GM12878 (cell line): ENCODE data around the gene EFNA4. TPM values are rescaled to one million over a fixed set of nuclear protein-coding genes. Genes with fewer than 3 reads are reported as not detected.

Experiments used
- ATAC-seq: fragments of 200-7000 bp; cut with Tn5 transposase; 3 replicates; pipeline ENCODE4 v1.9.1; 2020; ENCODE audit warnings: mild to moderate bottlenecking, moderate library complexity
- BruUV-seq: library from RNA; stranded (reverse); fragments of 400-500 nt; replicated peaks from 2 replicates; lab custom pipeline; 2021; lab: Mats Ljungman, UMichigan
- CTCF ChIA-PET: fragments of 300-600 bp; sonication (Branson Sonifier 250); formaldehyde crosslinking; extraction: SDS; loops from one replicate; lab custom pipeline; 2021; ENCODE audit warnings: inconsistent platforms; lab: Yijun Ruan, JAX
- POLR2A ChIA-PET: fragments of 350-600 bp; formaldehyde crosslinking; extraction: SDS; loops from one replicate; lab custom pipeline; 2021; ENCODE audit warnings: inconsistent platforms; lab: Charles Lee
- RAD21 ChIA-PET: fragments of 300-600 bp; sonication (Branson Sonifier 250); formaldehyde crosslinking; loops from one replicate; lab custom pipeline; 2023; ENCODE audit warnings: antibody characterized with exemption; ENCODE audit not compliant: unreplicated experiment; lab: Charles Lee
- SMC1A ChIA-PET: fragments of 300-600 bp; sonication (Branson Sonifier 250); formaldehyde crosslinking; loops from one replicate; lab custom pipeline; 2023; ENCODE audit not compliant: unreplicated experiment, uncharacterized antibody; lab: Charles Lee
- DNase-seq: peaks from one replicate; pipeline ENCODE4 v3.0.0-alpha.2; 2011; ENCODE audit warnings: low read depth, low spot score
- FAIRE-seq: peaks from 3 replicates; lab custom pipeline; 2011; peaks lifted over from hg19 to GRCh38; lab: Jason Lieb, UNC
- H2AFZ ChIP-seq: 2 replicates; pipeline ENCODE4 v1.6.0; 2011; ENCODE audit warnings: low read depth, low read length, control low read depth; ENCODE audit not compliant: control insufficient read depth
- H3K27ac ChIP-seq: 2 replicates; pipeline ENCODE4 v1.5.1; 2011; ENCODE audit warnings: control low read depth; ENCODE audit not compliant: control insufficient read depth, insufficient read depth
- H3K27me3 ChIP-seq, 2 experiments: replicated peaks in 1 of 2; 2 replicates each; pipeline versions ENCODE4 v1.6.0 to v1.6.1; 2011; ENCODE audit warnings: low read length in 1 of 2; ENCODE audit not compliant: control insufficient read depth in 2 of 2, insufficient read depth in 2 of 2
- H3K36me3 ChIP-seq, 2 experiments: 2 replicates each; pipeline ENCODE4 v1.5.1; 2011; ENCODE audit warnings: low read length in 1 of 2; ENCODE audit not compliant: control insufficient read depth in 2 of 2, insufficient read depth in 2 of 2
- H3K4me1 ChIP-seq: 2 replicates; pipeline ENCODE4 v1.6.1; 2011; ENCODE audit warnings: mild to moderate bottlenecking, low read length, moderate library complexity, mixed read lengths; ENCODE audit not compliant: control insufficient read depth, insufficient read depth
- H3K4me2 ChIP-seq: 2 replicates; pipeline ENCODE4 v1.6.0; 2011; ENCODE audit warnings: control low read depth; ENCODE audit not compliant: control insufficient read depth, insufficient read depth
- H3K4me3 ChIP-seq: fragments of 200-600 bp; sonication (generic); 2 replicates; pipeline ENCODE4 v1.5.1; 2016
- H3K79me2 ChIP-seq: 2 replicates; pipeline ENCODE4 v1.6.0; 2011; ENCODE audit warnings: low read length; ENCODE audit not compliant: control insufficient read depth, insufficient read depth
- H3K9ac ChIP-seq: 2 replicates; pipeline ENCODE4 v1.8.0; 2011; ENCODE audit warnings: low read length, control low read depth, mixed read lengths; ENCODE audit not compliant: control insufficient read depth, insufficient read depth
- H3K9me3 ChIP-seq: replicated peaks from 3 replicates; pipeline ENCODE4 v1.5.1; 2011; ENCODE audit warnings: mild to moderate bottlenecking, low read length; ENCODE audit not compliant: control insufficient read depth, insufficient read depth
- H4K20me1 ChIP-seq: 2 replicates; pipeline ENCODE4 v1.6.0; 2011; ENCODE audit not compliant: control insufficient read depth, insufficient read depth
- IKZF1 ChIP-seq: fragments of 450-650 bp; conservative IDR thresholded peaks from 2 replicates; pipeline ENCODE4 v1.6.1; 2017; ENCODE audit warnings: antibody characterized with exemption, mild to moderate bottlenecking
- PML ChIP-seq: IDR thresholded peaks from 2 replicates; pipeline ENCODE4 v1.6.1; 2012; ENCODE audit warnings: low read length, inconsistent platforms
- WGBS: methylation state at CpG from one replicate; pipeline ENCODE4 v1.1.6; 2016; ENCODE audit warnings: low lambda C conversion rate; ENCODE audit not compliant: insufficient replicate concordance, insufficient coverage; ENCODE audit errors: missing lambda C conversion rate; 5-methylcytosine and 5-hydroxymethylcytosine counted together
- in situ Hi-C: fragments of 300-500 bp; cut with MboI; formaldehyde crosslinking; loops from 9 replicates; pipeline ENCODE4 v1.14.3; 2018; ENCODE audit warnings: mixed read lengths
- intact Hi-C: fragments of 100-400 bp; cut with micrococcal nuclease; formaldehyde crosslinking; loops from one replicate; pipeline ENCODE4 v1.14.2; 2022; ENCODE audit not compliant: unreplicated experiment
- polyA plus RNA-seq, 11 experiments: library from polyadenylated mRNA; depleted of rRNA in 4 of 11; unstranded in 6 of 11; stranded (reverse) in 5 of 11; fragments of >200 nt; fragmentation: Nextera tagmentation in 4 of 11; fragmentation: Illumina TruSeq in 1 of 11; extraction: Ambion mirVana in 4 of 11; extraction: Trizol in 1 of 11; gene quantifications; 1 replicate in 1 of 11; 2 replicates in 10 of 11; pipeline versions ENCODE4 v1.2.1 to v1.2.3, GENCODE V29; 2011 to 2016; ENCODE audit warnings: inconsistent platforms in 2 of 11, missing spikeins in 2 of 11, low read depth in 1 of 11
- total RNA-seq, 4 experiments: library from RNA; depleted of rRNA in 3 of 4; stranded (reverse); fragments of >200 nt in 3 of 4; fragmentation: Illumina TruSeq in 1 of 4; extraction: Trizol in 1 of 4; gene quantifications; 2 replicates each; pipeline versions ENCODE4 v1.2.1 to v1.2.3, GENCODE V29; 2013 to 2021
- TF ChIP-seq, protein P1 (sequence below): fragments of 150-350 bp; IDR thresholded peaks from 2 replicates; pipeline ENCODE4 v1.6.1; 2016; ENCODE audit warnings: low read depth, low read length
- TF ChIP-seq, protein P2 (sequence below), 3 experiments: IDR thresholded peaks in 2 of 3; conservative IDR thresholded peaks in 1 of 3; 2 replicates each; pipeline ENCODE4 v1.5.1; 2011; ENCODE audit warnings: low read depth in 3 of 3, low read length in 3 of 3, mild to moderate bottlenecking in 3 of 3, control low read depth in 2 of 3, moderate library complexity in 2 of 3, inconsistent platforms in 1 of 3, mixed read lengths in 1 of 3; ENCODE audit not compliant: control insufficient read depth in 2 of 3, insufficient read depth in 1 of 3; ENCODE audit errors: extremely low read depth in 1 of 3

The EFNA4 gene
- total and polyA plus RNA-seq, 10 of the 15 experiments (the other 5 are each of a cell fraction or from before 2014, with no cell fraction given): 0.52 to 14.1 (median 4.8) TPM

DNA sequence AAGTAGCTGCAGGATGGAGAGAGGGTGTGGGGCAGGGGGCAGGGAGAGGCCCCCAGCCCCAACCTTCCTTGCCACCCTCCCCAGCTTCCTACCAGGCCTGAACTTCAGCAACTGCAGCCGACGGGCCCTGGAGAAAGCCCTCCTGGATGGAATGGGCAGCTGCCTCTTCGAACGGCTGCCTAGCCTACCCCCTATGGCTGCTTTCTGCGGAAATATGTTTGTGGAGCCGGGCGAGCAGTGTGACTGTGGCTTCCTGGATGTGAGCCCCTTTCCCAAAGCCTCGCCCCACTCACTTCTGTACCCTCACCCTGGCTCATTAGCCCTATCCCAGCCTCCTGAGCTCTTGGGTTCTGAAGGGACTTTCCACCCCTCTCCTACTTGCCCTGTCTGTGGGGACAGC, 6.4 kb upstream of the EFNA4 start (continued):
- TF ChIP-seq, protein P1, sequence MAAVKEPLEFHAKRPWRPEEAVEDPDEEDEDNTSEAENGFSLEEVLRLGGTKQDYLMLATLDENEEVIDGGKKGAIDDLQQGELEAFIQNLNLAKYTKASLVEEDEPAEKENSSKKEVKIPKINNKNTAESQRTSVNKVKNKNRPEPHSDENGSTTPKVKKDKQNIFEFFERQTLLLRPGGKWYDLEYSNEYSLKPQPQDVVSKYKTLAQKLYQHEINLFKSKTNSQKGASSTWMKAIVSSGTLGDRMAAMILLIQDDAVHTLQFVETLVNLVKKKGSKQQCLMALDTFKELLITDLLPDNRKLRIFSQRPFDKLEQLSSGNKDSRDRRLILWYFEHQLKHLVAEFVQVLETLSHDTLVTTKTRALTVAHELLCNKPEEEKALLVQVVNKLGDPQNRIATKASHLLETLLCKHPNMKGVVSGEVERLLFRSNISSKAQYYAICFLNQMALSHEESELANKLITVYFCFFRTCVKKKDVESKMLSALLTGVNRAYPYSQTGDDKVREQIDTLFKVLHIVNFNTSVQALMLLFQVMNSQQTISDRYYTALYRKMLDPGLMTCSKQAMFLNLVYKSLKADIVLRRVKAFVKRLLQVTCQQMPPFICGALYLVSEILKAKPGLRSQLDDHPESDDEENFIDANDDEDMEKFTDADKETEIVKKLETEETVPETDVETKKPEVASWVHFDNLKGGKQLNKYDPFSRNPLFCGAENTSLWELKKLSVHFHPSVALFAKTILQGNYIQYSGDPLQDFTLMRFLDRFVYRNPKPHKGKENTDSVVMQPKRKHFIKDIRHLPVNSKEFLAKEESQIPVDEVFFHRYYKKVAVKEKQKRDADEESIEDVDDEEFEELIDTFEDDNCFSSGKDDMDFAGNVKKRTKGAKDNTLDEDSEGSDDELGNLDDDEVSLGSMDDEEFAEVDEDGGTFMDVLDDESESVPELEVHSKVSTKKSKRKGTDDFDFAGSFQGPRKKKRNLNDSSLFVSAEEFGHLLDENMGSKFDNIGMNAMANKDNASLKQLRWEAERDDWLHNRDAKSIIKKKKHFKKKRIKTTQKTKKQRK: no peak
- no peak for TF ChIP-seq IKZF1

DNA sequence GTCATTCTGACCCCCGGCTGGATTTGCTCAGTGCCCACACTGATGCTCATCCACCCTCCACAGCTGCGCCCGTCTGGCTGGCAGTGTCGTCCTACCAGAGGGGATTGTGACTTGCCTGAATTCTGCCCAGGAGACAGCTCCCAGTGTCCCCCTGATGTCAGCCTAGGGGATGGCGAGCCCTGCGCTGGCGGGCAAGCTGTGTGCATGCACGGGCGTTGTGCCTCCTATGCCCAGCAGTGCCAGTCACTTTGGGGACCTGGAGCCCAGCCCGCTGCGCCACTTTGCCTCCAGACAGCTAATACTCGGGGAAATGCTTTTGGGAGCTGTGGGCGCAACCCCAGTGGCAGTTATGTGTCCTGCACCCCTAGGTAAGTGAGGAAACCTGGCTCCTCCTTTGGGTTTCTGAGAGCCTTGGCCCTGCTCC, 5.7 kb upstream of the EFNA4 start:
- ATAC-seq: no peak
- Histone ChIP-seq H3K4me1 (peaks cover 11% of the 10 kb centered on the region), H3K4me3 (no peak overlapping the region), H3K36me3 (no peaks in the 10 kb centered on the region), H3K9ac (no peak overlapping the region), H3K27me3 (no peaks in the 10 kb centered on the region), H4K20me1 (no peaks in the 10 kb centered on the region), H3K27ac (no peak overlapping the region), H3K4me2 (no peak overlapping the region), H2AFZ (no peak overlapping the region), H3K79me2 (no peaks in the 10 kb centered on the region), H3K9me3 (no peaks in the 10 kb centered on the region)
- intact Hi-C loops (no loop called here), in situ Hi-C loops (no loop called here)
- FAIRE-seq: no peak
- 92% methylated on average over 13 of the region's 13 CpGs for WGBS
- no peak for TF ChIP-seq PML
- TF ChIP-seq, protein P2, sequence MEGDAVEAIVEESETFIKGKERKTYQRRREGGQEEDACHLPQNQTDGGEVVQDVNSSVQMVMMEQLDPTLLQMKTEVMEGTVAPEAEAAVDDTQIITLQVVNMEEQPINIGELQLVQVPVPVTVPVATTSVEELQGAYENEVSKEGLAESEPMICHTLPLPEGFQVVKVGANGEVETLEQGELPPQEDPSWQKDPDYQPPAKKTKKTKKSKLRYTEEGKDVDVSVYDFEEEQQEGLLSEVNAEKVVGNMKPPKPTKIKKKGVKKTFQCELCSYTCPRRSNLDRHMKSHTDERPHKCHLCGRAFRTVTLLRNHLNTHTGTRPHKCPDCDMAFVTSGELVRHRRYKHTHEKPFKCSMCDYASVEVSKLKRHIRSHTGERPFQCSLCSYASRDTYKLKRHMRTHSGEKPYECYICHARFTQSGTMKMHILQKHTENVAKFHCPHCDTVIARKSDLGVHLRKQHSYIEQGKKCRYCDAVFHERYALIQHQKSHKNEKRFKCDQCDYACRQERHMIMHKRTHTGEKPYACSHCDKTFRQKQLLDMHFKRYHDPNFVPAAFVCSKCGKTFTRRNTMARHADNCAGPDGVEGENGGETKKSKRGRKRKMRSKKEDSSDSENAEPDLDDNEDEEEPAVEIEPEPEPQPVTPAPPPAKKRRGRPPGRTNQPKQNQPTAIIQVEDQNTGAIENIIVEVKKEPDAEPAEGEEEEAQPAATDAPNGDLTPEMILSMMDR (IDR thresholded peaks at IDR 0.05 in 2 of 3, conservative IDR thresholded peaks at IDR 0.05 in 1 of 3; ENCODE audit: control insufficient read depth in 2 of 3, extremely low read depth in 1 of 3, insufficient read depth in 1 of 3, low read depth in 3 of 3, low read length in 3 of 3): 0 out of 6 replicates have a peak, but pooled peaks of 1 of the 3 experiments have one; percentile 11
- SMC1A ChIA-PET: no interaction called here
- RAD21 ChIA-PET: interaction anchor here (3.0 kb wide), 1 partner anchor 13 kb away, joined by 14 read pairs; no protein-coding TSS in a partner anchor
- POLR2A ChIA-PET: interaction anchor here (0.5 kb wide), 1 partner anchor 272 kb away, joined by 4 read pairs; no protein-coding TSS in a partner anchor
- no peak for DNase-seq
- no TSS peak for BruUV-seq
- CTCF ChIA-PET: interaction anchor here (0.6 to 15.5 kb wide), 6 partner anchors 12 to 376 kb away, joined by 3 to 195 read pairs (median 4); no protein-coding TSS in a partner anchor
